Stomach (tissue), 9 donors: ENCODE data around the gene DDHD1. TPM values are rescaled to one million over a fixed set of nuclear protein-coding genes. Genes with fewer than 3 reads are reported as not detected.

Experiments
- DNase-seq, 2 donors: peaks; one replicate each; pipeline versions ENCODE4 v3.0.0 to v3.0.0-alpha.2; 2013 to 2019
- H3K27ac ChIP-seq, 5 donors: fragments of 200-600 bp in 4 of 5; sonication (generic) in 4 of 5; one replicate each; pipeline ENCODE4 v1.5.1; 2013 to 2019; ENCODE audit warnings: mild to moderate bottlenecking in 1 of 5, moderate library complexity in 1 of 5
- H3K27me3 ChIP-seq, 3 donors: fragments of 200-600 bp; sonication (generic); one replicate each; pipeline ENCODE4 v1.5.1; 2017 to 2019; ENCODE audit warnings: mixed run types in 1 of 3
- H3K36me3 ChIP-seq, 4 donors: fragments of 200-600 bp; sonication (generic); 1 replicate in 3 of 4; 2 replicates in 1 of 4; pipeline ENCODE4 v1.5.1; 2016 to 2019
- H3K4me1 ChIP-seq, 4 donors: fragments of 200-600 bp; sonication (generic); one replicate each; pipeline ENCODE4 v1.5.1; 2016 to 2019
- H3K4me3 ChIP-seq, 4 donors: fragments of 200-600 bp; sonication (generic) in 3 of 4; one replicate each; pipeline ENCODE4 v1.5.1; 2016 to 2019; ENCODE audit warnings: mild to moderate bottlenecking in 1 of 4
- H3K9me3 ChIP-seq, 4 donors: fragments of 200-600 bp; sonication (generic); one replicate each; pipeline ENCODE4 v1.5.1; 2016 to 2019
- EP300 ChIP-seq: sonication (generic); formaldehyde crosslinking; IDR thresholded peaks from one replicate; pipeline ENCODE4 v1.6.1; 2017; ENCODE audit warnings: antibody characterized with exemption
- POLR2A ChIP-seq, 4 donors: fragments of 450-650 bp; IDR thresholded peaks; one replicate each; pipeline ENCODE4 v1.6.1; 2016; ENCODE audit warnings: antibody characterized with exemption in 4 of 4, control low read depth in 2 of 4, mild to moderate bottlenecking in 1 of 4, moderate library complexity in 1 of 4
- POLR2AphosphoS5 ChIP-seq, 3 donors: sonication (generic); formaldehyde crosslinking; IDR thresholded peaks; one replicate each; pipeline ENCODE4 v1.6.1; 2016; ENCODE audit warnings: antibody characterized with exemption in 3 of 3
- WGBS, 5 donors: extraction: QIAGEN DNeasy Blood & Tissue Kit in 3 of 5; methylation state at CpG; one replicate each; pipeline versions ENCODE4 v1.1.5 to v1.1.7; 2013 to 2018; 5-methylcytosine and 5-hydroxymethylcytosine counted together
- intact Hi-C: fragments of 100-400 bp; cut with DNase I; formaldehyde crosslinking; loops from one replicate; pipeline ENCODE4 v1.15.1; 2023; ENCODE audit warnings: low total_unique reads
- polyA plus RNA-seq, 3 donors: library from polyadenylated mRNA; stranded (reverse); fragments of 200-250 nt; gene quantifications; one replicate each; pipeline ENCODE4 v1.2.3, GENCODE V29; 2013
- total RNA-seq, 5 donors: library from RNA; depleted of rRNA; stranded (reverse); fragments of >200 nt; gene quantifications; one replicate each; pipeline versions ENCODE4 v1.1.0 to v1.2.3, GENCODE V29; 2014 to 2016
- TF ChIP-seq, protein P1 (sequence below), 7 experiments: fragments of 450-650 bp in 4 of 7; fragments of 200-600 bp in 3 of 7; sonication (generic) in 3 of 7; IDR thresholded peaks; one replicate each; pipeline ENCODE4 v1.5.1; 2016 to 2019; ENCODE audit warnings: antibody characterized with exemption in 7 of 7, control low read depth in 2 of 7, mild to moderate bottlenecking in 1 of 7
- donor health status: healthy with polysubstance abuse.
- donor health status: Bipolar disorder and iron deficiency.
- donor health status: healthy.

The DDHD1 gene
- total and polyA plus RNA-seq, 8 donors = 2.1 to 50.7 (median 11.0) TPM

GRCh38 chr14:53022593-53022992, 130.5 kb downstream of the DDHD1 start:
- TF ChIP-seq, protein P1, sequence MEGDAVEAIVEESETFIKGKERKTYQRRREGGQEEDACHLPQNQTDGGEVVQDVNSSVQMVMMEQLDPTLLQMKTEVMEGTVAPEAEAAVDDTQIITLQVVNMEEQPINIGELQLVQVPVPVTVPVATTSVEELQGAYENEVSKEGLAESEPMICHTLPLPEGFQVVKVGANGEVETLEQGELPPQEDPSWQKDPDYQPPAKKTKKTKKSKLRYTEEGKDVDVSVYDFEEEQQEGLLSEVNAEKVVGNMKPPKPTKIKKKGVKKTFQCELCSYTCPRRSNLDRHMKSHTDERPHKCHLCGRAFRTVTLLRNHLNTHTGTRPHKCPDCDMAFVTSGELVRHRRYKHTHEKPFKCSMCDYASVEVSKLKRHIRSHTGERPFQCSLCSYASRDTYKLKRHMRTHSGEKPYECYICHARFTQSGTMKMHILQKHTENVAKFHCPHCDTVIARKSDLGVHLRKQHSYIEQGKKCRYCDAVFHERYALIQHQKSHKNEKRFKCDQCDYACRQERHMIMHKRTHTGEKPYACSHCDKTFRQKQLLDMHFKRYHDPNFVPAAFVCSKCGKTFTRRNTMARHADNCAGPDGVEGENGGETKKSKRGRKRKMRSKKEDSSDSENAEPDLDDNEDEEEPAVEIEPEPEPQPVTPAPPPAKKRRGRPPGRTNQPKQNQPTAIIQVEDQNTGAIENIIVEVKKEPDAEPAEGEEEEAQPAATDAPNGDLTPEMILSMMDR (IDR thresholded peaks at IDR 0.05) = no peak
- no peak for TF ChIP-seq POLR2AphosphoS5 (IDR thresholded peaks at IDR 0.05)
- TF ChIP-seq POLR2A (IDR thresholded peaks at IDR 0.05) = no peak
- TF ChIP-seq EP300 = no peak
- intact Hi-C loops = no loop called here
- Histone ChIP-seq H3K4me1 (peaks cover 0 to 7% (median 0%) of the 10 kb centered on the region in 4 donors), H3K27ac (no peak overlapping the region), H3K36me3 (no peaks in the 10 kb centered on the region), H3K4me3 (no peak overlapping the region), H3K9me3 (no peaks in the 10 kb centered on the region), H3K27me3 (no peaks in the 10 kb centered on the region)
- DNase-seq = no peak
- 81 to 91% (median 85%) methylated on average over 3 of the region's 3 CpGs for WGBS, 5 donors

DNA sequence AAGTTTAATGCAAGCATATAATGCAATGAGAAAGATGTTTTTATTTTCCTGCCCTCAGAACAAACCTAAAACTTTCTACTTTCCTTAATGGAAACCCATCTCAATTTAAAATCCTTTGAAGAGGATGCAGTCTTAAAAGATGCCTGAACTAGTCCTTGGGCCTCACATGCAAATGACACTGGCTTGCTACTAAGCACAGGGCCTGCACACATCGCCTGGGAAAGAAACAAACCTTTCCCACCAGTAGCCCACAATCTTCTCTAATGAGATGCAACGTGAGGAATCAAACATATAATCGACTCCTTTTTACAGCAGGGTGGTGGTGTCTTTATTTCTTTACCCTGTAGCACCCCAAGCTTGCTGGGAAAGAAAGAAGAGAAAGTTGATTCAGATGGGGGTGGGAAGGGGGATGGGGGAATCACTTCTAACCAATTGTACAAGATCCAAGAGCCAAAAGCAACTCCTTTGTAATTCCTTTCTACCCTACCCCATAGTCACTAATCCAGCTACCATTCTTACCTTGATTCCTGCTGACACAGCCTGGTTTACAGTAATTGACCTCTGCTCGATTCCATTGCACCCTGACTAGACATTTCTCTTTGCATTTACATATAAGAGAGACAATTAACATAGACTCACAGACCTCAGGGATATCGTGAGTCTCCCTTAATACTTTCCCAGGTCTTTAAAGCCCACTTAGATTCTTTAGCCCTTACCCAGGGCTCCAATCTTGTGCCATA, 132.8 kb downstream of the DDHD1 start:
- H3K9me3 ChIP-seq = no peaks in the 10 kb centered on the region
- 65 to 78% (median 68%) methylated on average over 5 of the region's 5 CpGs for WGBS, 5 donors
- H3K27me3 ChIP-seq = no peaks in the 10 kb centered on the region
- no peak for DNase-seq
- no peak overlapping the region for H3K4me3 ChIP-seq
- TF ChIP-seq, protein P1 (IDR thresholded peaks at IDR 0.05) = no peak
- no peak for TF ChIP-seq EP300
- TF ChIP-seq POLR2A (IDR thresholded peaks at IDR 0.05) = no peak
- intact Hi-C loops = no loop called here
- peaks cover 0 to 7% (median 0%) of the 10 kb centered on the region in 4 donors for H3K4me1 ChIP-seq
- H3K27ac ChIP-seq = no peak overlapping the region
- no peaks in the 10 kb centered on the region for H3K36me3 ChIP-seq

GRCh38 chr14:53019406-53019805, 133.7 kb downstream of the DDHD1 start:
- Histone ChIP-seq H3K4me3 (no peak overlapping the region), H3K36me3 (no peaks in the 10 kb centered on the region), H3K4me1 (peaks cover 0 to 7% (median 0%) of the 10 kb centered on the region in 4 donors), H3K27ac (peak overlapping the region in 1 of 5 donors; percentile 14), H3K9me3 (no peaks in the 10 kb centered on the region), H3K27me3 (no peaks in the 10 kb centered on the region)
- no peak for TF ChIP-seq EP300
- no peak for TF ChIP-seq POLR2AphosphoS5 (IDR thresholded peaks at IDR 0.05)
- TF ChIP-seq POLR2A (IDR thresholded peaks at IDR 0.05) = no peak
- TF ChIP-seq, protein P1 (IDR thresholded peaks at IDR 0.05) = no peak
- DNase-seq = no peak
- intact Hi-C loops = no loop called here

DNA sequence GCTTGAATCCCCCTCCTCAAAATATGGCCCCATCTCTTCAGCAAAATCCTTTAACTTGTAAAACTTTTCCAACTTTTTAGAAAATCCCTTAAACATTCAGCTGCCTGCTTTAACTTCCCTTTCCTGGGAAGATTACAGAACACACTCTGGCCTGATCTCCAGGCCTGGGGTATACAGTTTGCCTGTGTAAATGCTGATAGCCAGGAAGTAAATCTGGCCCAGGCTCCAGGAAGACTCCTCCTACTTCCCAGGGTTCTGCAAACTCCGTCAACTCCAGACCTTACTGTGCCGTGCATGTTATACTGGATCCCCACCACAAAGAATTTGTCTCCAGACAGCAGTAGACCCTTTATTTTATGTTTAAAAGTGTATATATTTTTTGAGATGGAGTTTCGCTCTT, 135.3 kb downstream of the DDHD1 start:
- Histone ChIP-seq H3K4me3 (no peak overlapping the region), H3K4me1 (peaks cover 0 to 7% (median 0%) of the 10 kb centered on the region in 4 donors), H3K36me3 (no peaks in the 10 kb centered on the region), H3K9me3 (no peaks in the 10 kb centered on the region), H3K27me3 (no peaks in the 10 kb centered on the region), H3K27ac (no peak overlapping the region)
- no peak for DNase-seq
- TF ChIP-seq POLR2AphosphoS5 (IDR thresholded peaks at IDR 0.05) (no peak), POLR2A (IDR thresholded peaks at IDR 0.05) (no peak), EP300 (no peak)
- TF ChIP-seq, protein P1 (IDR thresholded peaks at IDR 0.05) = no peak
- intact Hi-C loops = no loop called here
- 66 to 89% (median 82%) methylated on average over 3 of the region's 3 CpGs for WGBS, 5 donors
